Memory B cell (primary cell): ENCODE results near the gene PAQR7.

Experiments used
- ATAC-seq: fragments of 150-1000 bp; cut with Tn5 transposase; 2 replicates; pipeline ENCODE4 v1.10.0; 2021; ENCODE audit warnings: low read depth, mild to moderate bottlenecking, moderate library complexity
- DNase-seq, 2 donors: peaks; one replicate each; pipeline ENCODE4 v3.0.0; 2022; ENCODE audit warnings: low spot score in 2 of 2
- H3K27ac Mint-ChIP-seq: one replicate; pipeline ENCODE4 v1.8.0; 2022; ENCODE audit warnings: mild to moderate bottlenecking, moderate library complexity, mixed read lengths
- H3K27me3 Mint-ChIP-seq: one replicate; pipeline ENCODE4 v1.8.0; 2022; ENCODE audit warnings: mixed read lengths
- H3K36me3 Mint-ChIP-seq: one replicate; pipeline ENCODE4 v1.8.0; 2022; ENCODE audit warnings: mild to moderate bottlenecking, mixed read lengths
- H3K4me1 Mint-ChIP-seq: one replicate; pipeline ENCODE4 v1.8.0; 2022; ENCODE audit warnings: mixed read lengths
- H3K4me3 Mint-ChIP-seq: one replicate; pipeline ENCODE4 v1.8.0; 2022; ENCODE audit warnings: mild to moderate bottlenecking, moderate library complexity, mixed read lengths
- H3K9me3 Mint-ChIP-seq: one replicate; pipeline ENCODE4 v1.8.0; 2022; ENCODE audit warnings: mixed read lengths

The PAQR7 gene

DNA sequence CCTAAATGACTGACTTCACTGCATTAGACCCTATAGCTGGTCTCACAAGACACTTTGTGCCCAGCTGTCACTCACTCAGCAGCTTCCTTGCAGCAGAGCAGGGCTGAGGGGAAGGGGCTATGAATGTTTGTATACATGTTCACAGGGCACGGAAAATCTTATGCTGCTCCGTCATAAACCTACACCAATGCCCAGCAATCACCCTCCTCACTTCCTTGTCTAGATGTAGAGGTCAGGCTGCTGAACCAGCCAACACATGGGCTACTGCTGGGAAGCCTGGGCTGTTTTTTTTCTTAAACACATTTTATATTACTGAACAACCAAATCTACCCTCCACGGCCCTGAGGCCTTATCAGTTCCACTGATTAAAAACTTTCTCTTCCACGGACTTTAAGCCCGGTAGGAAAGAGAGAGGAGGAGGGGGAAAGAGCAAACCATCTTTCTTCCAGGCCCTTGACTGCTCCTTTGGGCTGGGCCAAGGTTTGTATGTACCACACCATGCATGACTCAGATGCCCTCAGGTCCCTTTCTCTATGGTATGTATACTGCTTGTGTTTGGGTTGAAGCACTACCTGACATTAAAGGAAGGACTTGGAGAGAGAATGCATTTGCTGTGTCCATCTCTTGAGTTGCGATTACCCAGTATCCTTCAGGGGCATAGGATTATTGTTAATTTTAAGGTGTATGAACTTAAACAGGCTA, 43.0 kb downstream of the PAQR7 start:
- H3K4me3 Mint-ChIP-seq = no peak overlapping the region

DNA sequence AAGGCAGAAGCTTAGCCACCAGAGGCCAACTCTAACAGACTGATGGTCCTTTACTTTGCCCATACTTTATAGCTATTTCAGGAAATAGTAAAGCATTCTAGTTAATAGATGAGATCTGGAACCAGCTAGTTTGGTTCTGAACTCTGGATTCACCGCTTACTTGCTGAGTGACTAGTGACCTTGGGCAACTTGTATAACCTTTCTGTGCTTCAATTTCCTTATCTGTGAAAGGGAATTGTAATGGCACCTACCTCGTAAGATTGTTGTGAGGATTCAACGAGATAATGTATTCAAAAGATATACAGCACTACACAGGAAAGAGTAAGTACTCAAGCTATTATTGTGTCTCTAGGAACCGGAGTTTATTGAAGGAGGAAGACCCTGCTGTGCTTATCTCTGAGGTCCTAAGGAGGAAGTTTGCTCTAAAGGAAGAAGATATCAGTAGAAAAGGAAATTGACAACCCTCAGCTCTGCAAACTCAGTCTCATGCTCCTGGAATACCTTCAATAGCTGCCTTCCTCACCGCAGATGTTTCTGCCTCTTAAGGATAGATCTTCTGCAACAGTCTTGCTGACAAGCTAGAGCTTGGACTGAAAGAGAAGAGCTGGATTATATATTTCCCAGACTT, 43.8 kb downstream of the PAQR7 start:
- Mint-ChIP-seq H3K27me3 (no peaks in the 10 kb centered on the region), H3K36me3 (peaks cover 20% of the 10 kb centered on the region), H3K9me3 (no peaks in the 10 kb centered on the region), H3K4me1 (no peaks in the 10 kb centered on the region), H3K4me3 (no peak overlapping the region), H3K27ac (no peak overlapping the region)
- no peak for ATAC-seq
- no peak for DNase-seq

More for the DNA sequence above, 43.0 kb downstream of the PAQR7 start:
- no peak overlapping the region for H3K27ac Mint-ChIP-seq
- no peak for DNase-seq
- no peak for ATAC-seq
- no peaks in the 10 kb centered on the region for H3K9me3 Mint-ChIP-seq
- peaks cover 20% of the 10 kb centered on the region for H3K36me3 Mint-ChIP-seq
- H3K27me3 Mint-ChIP-seq = no peaks in the 10 kb centered on the region
- no peaks in the 10 kb centered on the region for H3K4me1 Mint-ChIP-seq

DNA sequence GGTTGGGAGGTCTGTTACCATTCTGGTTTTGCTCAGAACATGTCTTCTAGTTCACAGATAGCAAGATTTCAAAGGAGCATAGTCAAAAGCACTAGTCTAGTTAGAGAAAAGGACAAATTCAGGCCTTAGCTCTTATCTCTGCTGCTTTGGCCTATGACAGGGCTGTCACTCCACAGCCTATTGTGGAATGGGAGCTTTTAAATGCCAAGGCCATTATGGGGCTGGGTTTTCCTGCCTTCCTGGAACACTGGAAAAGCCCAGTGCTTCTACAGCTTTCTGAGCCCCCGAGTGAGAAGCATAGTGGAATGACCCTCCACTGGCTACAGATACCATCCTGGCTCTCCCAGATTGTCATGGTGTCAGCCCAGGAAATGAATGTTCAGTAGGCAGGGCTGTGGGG, 46.5 kb downstream of the PAQR7 start:
- no peaks in the 10 kb centered on the region for H3K27me3 Mint-ChIP-seq
- ATAC-seq (no peak), DNase-seq (no peak)
- no peak overlapping the region for H3K4me3 Mint-ChIP-seq
- peaks cover 24% of the 10 kb centered on the region for H3K36me3 Mint-ChIP-seq
- H3K9me3 Mint-ChIP-seq = no peaks in the 10 kb centered on the region
- H3K27ac Mint-ChIP-seq = no peak overlapping the region
- no peaks in the 10 kb centered on the region for H3K4me1 Mint-ChIP-seq

DNA sequence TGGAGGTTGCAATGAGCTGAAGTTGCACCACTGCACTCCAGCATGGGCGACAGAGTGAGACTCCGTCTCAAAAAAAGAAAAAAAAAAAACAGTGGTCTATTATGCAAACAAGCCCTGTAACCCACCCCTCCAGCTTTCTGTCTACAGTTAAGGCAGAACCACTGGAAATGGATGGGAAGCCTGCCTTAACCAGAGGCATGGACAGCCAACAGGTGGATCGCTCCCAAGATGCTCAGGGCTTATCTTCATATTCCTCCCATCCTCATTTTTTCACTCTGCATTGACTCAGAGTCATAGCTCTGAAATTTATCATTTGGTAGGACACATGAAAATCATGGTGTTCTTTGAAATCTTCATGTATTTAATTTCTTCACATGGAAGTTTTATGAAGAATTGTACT, 47.0 kb downstream of the PAQR7 start:
- H3K4me3 Mint-ChIP-seq = no peak overlapping the region
- H3K27ac Mint-ChIP-seq = no peak overlapping the region
- peaks cover 24% of the 10 kb centered on the region for H3K36me3 Mint-ChIP-seq
- no peaks in the 10 kb centered on the region for H3K4me1 Mint-ChIP-seq
- ATAC-seq = no peak
- H3K27me3 Mint-ChIP-seq = no peaks in the 10 kb centered on the region
- DNase-seq = no peak
- no peaks in the 10 kb centered on the region for H3K9me3 Mint-ChIP-seq

DNA sequence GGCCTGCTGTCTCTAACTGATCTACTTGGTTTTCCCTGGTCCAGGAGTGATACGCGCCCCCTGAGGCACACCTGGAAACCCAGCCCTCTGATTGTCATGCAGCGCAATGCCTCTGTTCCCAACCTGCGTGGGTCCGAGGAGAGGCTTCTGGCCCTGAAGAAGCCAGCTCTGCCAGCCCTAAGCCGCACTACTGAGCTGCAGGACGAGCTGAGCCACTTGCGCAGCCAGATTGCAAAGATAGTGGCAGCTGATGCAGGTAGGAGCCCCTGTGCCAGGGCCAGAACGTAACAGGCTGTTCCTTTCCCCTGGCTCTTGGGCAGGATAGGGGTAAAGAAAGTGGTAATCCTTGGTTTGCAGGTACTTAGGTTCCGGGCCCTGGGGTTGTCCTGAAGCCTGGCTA, 48.9 kb downstream of the PAQR7 start:
- no peak overlapping the region for H3K4me3 Mint-ChIP-seq
- no peaks in the 10 kb centered on the region for H3K27me3 Mint-ChIP-seq
- H3K27ac Mint-ChIP-seq = no peak overlapping the region
- H3K36me3 Mint-ChIP-seq = peaks cover 24% of the 10 kb centered on the region
- no peak for DNase-seq
- H3K4me1 Mint-ChIP-seq = peaks cover 6% of the 10 kb centered on the region
- no peak for ATAC-seq
- no peaks in the 10 kb centered on the region for H3K9me3 Mint-ChIP-seq

DNA sequence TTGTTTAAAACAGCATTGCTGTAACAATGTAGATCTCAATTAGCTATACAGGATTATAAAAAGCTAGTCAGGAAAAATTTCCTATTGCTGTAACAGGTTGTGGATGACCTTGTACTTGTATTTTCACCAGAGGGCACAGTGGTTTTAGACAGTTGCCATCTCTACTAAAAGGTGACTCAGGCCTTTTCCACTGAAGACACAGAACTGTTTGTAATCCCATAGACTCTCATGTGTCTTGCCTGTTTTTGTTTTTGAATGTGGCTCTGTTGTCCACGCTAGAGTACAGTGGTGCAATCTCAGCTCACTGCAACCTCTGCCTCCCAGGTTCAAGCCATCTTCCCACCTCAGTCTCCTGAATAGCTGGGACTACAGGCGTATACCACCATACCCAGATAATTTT, 49.9 kb downstream of the PAQR7 start:
- H3K27me3 Mint-ChIP-seq = no peaks in the 10 kb centered on the region
- no peak for DNase-seq
- peaks cover 20% of the 10 kb centered on the region for H3K36me3 Mint-ChIP-seq
- H3K4me1 Mint-ChIP-seq = peaks cover 16% of the 10 kb centered on the region
- no peak overlapping the region for H3K4me3 Mint-ChIP-seq
- no peak overlapping the region for H3K27ac Mint-ChIP-seq
- no peaks in the 10 kb centered on the region for H3K9me3 Mint-ChIP-seq
- no peak for ATAC-seq

DNA sequence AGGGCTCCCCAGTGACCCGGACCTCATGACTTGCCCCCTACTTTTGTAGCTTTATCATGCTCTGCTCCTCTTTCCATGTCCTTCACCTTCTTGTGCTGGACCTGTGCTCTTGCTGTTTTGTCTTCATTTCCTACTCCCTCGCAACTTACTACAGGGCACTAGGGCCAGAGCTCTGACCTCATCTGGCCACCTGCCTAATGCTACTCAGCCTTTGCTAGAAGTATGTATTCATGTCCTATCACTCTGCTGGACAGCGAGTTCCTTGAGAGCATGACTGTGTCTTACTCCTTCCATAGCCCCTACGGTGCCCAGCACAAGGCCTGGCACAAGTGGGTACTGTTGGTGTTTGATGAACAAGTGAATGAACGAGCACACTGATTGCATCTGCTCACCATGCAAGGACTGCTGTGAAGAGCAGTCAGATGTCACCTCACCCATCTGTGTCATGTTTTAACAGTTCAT, 53.8 kb downstream of the PAQR7 start:
- DNase-seq (no peak), ATAC-seq (no peak)
- Mint-ChIP-seq H3K4me1 (peaks cover 27% of the 10 kb centered on the region), H3K27ac (peak overlapping the region; percentile 93), H3K36me3 (peaks cover 7% of the 10 kb centered on the region), H3K9me3 (no peaks in the 10 kb centered on the region), H3K4me3 (peak overlapping the region; percentile 94), H3K27me3 (no peaks in the 10 kb centered on the region)

DNA sequence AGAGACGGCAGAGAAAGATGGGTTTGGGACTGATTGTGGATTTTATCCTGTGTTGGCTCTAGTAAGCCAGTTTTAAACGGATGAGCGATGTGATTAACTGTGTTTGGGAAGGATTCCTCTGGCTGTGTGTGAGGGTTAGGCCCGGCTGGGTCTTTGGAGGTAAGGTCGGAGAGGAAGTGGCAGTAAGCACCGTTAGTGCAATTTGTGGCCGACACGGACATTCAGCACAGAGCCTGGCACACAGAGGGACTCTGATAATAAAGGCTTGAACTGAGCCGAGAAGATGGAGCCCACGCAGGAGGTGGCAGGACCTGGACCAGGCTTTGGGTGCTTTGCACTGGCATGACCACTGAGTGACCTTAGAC, 54.4 kb downstream of the PAQR7 start:
- H3K27ac Mint-ChIP-seq = peak overlapping the region; percentile 93
- ATAC-seq = no peak
- H3K9me3 Mint-ChIP-seq = no peaks in the 10 kb centered on the region
- H3K36me3 Mint-ChIP-seq = peaks cover 1% of the 10 kb centered on the region
- H3K4me3 Mint-ChIP-seq = peak overlapping the region; percentile 94
- H3K4me1 Mint-ChIP-seq = peaks cover 27% of the 10 kb centered on the region
- H3K27me3 Mint-ChIP-seq = no peaks in the 10 kb centered on the region
- no peak for DNase-seq

DNA sequence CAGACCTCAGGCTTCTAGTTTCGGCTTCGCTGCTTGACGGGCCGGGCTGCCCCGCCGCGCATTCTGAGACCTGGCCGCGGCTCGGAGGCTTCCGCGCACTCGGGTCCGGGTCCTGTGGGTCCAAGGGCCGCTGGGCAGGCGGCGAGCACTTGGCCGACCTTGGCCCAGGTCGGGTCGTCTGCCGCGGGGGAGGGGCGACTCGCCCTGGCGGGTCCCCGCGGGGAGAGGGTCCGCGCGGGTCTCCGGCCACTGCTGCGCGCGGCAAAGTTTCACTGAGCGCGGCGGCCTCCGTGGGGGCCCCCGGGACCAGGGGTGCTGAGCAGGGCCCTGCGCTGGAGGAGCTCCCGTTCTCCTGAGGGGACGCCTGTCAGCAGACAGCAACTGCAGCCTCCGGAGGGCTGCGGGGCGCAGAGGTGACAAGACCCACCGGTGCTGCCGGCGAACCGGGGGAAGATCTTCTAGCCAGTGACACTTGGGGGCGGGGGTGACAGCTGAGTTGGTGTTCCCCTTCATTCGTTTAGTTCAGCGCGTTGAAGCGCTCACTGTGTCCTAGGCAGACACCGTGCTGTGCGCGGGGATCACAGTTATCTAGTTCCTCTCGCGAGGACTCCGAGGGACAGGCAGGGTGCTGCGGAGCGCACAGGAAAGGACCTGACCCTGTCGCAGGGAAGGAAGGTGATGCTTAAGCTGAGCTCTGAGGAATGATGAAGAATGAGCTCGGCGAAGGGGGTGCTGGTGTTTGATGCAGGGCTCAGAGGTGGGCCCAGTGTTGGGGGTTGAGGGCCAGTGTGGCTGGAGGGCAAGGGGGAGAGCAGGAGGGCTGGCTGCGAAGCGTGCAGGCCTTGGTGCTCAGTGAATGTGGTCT, 55.0 kb downstream of the PAQR7 start:
- no peaks in the 10 kb centered on the region for H3K27me3 Mint-ChIP-seq
- peaks cover 27% of the 10 kb centered on the region for H3K4me1 Mint-ChIP-seq
- no peaks in the 10 kb centered on the region for H3K9me3 Mint-ChIP-seq
- DNase-seq = peak; percentile 62 to 67
- ATAC-seq = peak; percentile 70
- H3K27ac Mint-ChIP-seq = peak overlapping the region; percentile 93
- no peaks in the 10 kb centered on the region for H3K36me3 Mint-ChIP-seq
- peak overlapping the region; percentile 94 for H3K4me3 Mint-ChIP-seq

DNA sequence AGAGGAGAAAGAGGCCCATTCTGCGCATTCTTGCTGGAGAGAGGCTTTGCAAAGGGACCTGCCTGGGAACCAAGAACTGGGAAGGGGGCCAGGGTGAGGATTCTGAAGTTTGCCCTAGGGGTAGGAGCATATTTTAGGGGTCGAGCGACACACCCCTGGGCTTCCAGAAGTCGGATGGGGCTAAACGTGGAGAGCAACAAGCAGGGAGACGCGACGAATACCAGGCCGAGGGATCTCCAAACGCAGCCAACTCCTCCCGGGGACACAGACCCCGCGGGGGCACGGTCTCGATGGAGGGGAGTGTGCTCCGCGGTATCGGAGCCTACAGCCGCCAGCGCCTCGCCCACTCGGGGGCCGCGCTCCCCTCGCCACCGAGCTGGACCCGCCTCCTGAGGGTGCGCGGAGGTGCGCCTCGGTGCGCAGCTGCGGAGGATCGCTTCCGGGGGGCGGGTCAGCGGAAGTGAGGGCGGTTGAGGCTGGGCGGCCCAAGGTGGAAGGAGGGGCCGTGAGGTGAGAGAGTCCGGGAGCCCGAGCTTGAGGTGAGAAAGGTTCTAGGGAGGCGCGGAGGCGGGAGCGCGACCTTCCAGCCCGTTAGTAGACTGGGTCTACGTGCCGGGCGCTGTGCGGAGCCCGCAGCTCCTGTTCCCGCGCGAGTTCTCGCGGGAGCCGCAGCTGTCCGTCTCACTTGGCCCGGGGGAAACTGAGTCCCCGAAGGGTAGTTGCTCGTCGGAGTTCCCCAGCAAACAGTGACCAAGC, 55.8 kb downstream of the PAQR7 start, which contains the start of gene MTFR1L:
Gene MTFR1L (plus strand): TSS at position 464 of the 756 bp plus-strand sequence. CDS start 3,151 bp downstream, outside the sequence.
- peak; percentile 84 for ATAC-seq
- peak; percentile 86 to 87 for DNase-seq
- H3K4me3 Mint-ChIP-seq = peak within 1 kb of the TSS; percentile 94
- peak within 1 kb of the TSS; percentile 93 for H3K27ac Mint-ChIP-seq
- no peaks in the 10 kb centered on the region for H3K27me3 Mint-ChIP-seq
- no peaks in the 10 kb centered on the region for H3K36me3 Mint-ChIP-seq
- H3K4me1 Mint-ChIP-seq = peaks cover 27% of the 10 kb centered on the region
- no peaks in the 10 kb centered on the region for H3K9me3 Mint-ChIP-seq

DNA sequence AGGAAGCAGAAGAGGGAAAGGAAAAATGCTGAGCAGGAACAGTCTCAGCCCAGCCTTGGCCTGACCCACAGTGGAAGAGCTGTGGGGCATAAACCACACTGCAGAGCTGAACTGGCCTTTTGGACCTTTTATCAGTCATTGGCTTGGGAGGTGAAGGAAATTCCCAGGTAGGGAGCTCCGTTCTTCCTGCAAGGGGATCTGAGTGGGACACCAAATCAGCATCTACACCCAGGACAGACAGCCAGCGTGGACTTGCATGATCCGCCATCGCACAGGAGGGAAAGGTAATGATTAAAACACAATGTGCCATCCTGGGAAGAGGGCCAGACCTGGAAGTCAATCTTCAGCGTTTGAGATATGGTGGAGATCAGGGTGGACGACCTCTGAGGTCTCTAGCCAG, 56.9 kb downstream of the PAQR7 start:
- no peaks in the 10 kb centered on the region for H3K36me3 Mint-ChIP-seq
- H3K9me3 Mint-ChIP-seq = no peaks in the 10 kb centered on the region
- H3K27me3 Mint-ChIP-seq = no peaks in the 10 kb centered on the region
- peaks cover 27% of the 10 kb centered on the region for H3K4me1 Mint-ChIP-seq
- no peak overlapping the region for H3K27ac Mint-ChIP-seq
- ATAC-seq (no peak), DNase-seq (no peak)
- peak overlapping the region; percentile 94 for H3K4me3 Mint-ChIP-seq

DNA sequence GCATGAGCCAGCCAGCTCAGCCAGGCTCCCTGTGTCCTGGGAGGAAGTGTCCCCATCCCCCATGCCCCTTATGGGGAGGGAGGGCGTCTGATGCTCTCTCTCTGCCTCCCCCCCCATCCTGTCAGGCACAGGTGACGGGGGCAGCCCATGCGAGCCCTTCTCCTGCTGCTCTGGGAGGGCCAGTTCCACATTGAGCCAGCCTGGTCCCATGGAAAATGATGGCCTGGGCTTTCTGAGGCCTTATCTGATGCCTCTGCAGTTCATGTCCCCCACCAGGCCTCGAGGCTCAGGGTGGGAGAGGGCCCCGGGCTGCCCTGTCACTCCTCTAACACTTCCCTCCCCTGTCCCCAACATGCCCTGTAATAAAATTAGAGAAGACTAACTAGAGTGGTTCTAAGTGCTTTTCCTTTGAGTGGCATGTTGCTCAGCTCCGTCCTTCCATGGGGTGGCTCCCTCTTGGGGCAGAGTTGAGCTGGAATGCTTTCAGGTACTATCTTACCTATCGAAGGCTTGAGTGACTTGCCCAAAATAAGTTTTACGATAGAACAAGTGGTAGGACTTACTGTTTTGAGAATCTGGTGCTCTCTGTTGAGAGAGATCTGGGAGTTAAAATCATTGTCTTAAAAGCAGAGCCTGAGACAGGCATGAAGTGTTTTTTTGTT, 57.5 kb downstream of the PAQR7 start:
- DNase-seq = no peak
- Mint-ChIP-seq H3K4me3 (peak overlapping the region; percentile 94), H3K4me1 (peaks cover 27% of the 10 kb centered on the region), H3K27me3 (no peaks in the 10 kb centered on the region), H3K27ac (no peak overlapping the region), H3K9me3 (no peaks in the 10 kb centered on the region), H3K36me3 (no peaks in the 10 kb centered on the region)
- no peak for ATAC-seq

DNA sequence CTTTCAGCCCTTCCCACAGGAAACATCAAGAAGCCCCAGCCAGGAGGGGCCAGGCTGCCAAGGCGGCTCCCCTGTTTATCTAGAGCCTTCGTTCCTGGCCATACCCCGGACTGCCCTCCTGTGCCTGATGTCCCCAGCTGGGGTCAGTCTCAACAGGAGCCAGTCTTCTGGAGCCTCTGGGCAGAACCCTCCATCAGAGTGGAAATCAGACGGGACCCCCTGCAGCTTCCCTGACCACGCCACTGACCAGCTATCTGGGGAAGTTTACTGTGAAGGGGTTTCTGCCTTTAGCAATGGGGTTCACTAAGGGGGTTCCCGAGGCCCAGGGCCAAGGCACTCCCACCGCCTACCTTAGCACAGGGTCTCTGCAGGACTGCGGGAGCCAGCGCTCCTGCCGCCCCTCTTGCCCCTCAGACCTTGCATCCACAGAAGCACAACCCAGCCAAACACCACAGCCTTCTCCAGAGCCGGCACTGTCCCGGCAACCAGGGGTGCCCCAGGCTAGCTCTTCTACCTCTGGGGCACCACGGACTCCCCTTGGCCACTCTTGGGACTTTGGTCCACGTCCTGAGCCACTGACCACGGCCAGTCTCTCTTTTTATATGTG, 59.3 kb downstream of the PAQR7 start:
- no peaks in the 10 kb centered on the region for H3K36me3 Mint-ChIP-seq
- no peak overlapping the region for H3K27ac Mint-ChIP-seq
- H3K27me3 Mint-ChIP-seq = no peaks in the 10 kb centered on the region
- no peaks in the 10 kb centered on the region for H3K9me3 Mint-ChIP-seq
- peaks cover 17% of the 10 kb centered on the region for H3K4me1 Mint-ChIP-seq
- H3K4me3 Mint-ChIP-seq = no peak overlapping the region
- DNase-seq (no peak), ATAC-seq (no peak)
